Measurements from ENCODE around the gene CFAP20DC. TPM values are rescaled to one million over a fixed set of nuclear protein-coding genes. Genes with fewer than 3 reads are reported as not detected.

Gene CFAP20DC
- total and polyA plus RNA-seq, 2 of the 8 experiments (the other 6 are each of a cell fraction or from before 2014, with no cell fraction given) = 2.2 to 2.8 TPM

- H2AK5ac ChIP-seq (ENCODE audit: low read depth, low read length) = no peak overlapping the region
- TF ChIP-seq EZH2 (IDR thresholded peaks at IDR 0.05; ENCODE audit: low read depth, low read length, severe bottlenecking) = no peak
- no peak for TF ChIP-seq TCF12 (IDR thresholded peaks at IDR 0.05; ENCODE audit: low read depth, low read length)
- no peak for TF ChIP-seq E2F6 (IDR thresholded peaks at IDR 0.05)
- no peak for TF ChIP-seq TEAD4 (IDR thresholded peaks at IDR 0.05; ENCODE audit: low read depth, low read length)
- TF ChIP-seq POLR2A (IDR thresholded peaks at IDR 0.05; ENCODE audit: control extremely low read depth in 1 of 2, low read depth in 2 of 2, low read length in 2 of 2) = no peak
- no peak for TF ChIP-seq RAD21 (IDR thresholded peaks at IDR 0.05 in 1 of 2, conservative IDR thresholded peaks at IDR 0.05 in 1 of 2; ENCODE audit: low read depth in 2 of 2, low read length in 2 of 2)
- TF ChIP-seq CHD1 (IDR thresholded peaks at IDR 0.05; ENCODE audit: low read depth, low read length) = no peak
- no peak for TF ChIP-seq RFX5 (IDR thresholded peaks at IDR 0.05; ENCODE audit: borderline replicate concordance, low read depth, low read length)
- no peak for TF ChIP-seq RNF2 (IDR thresholded peaks at IDR 0.05; ENCODE audit: borderline replicate concordance, low read depth, low read length, missing control alignments, poor library complexity, severe bottlenecking)
- no peak overlapping the region for H4K5ac ChIP-seq (ENCODE audit: insufficient read length, low read depth, low read length)
- ChIA-PET CTCF (ENCODE audit: partially characterized antibody) (no interaction called here), POLR2A (ENCODE audit: partially characterized antibody) (no interaction called here)
- no peak overlapping the region for H3K4me3 ChIP-seq (ENCODE audit: extremely low read depth in 1 of 4, insufficient read depth in 2 of 4, low read depth in 3 of 4, low read length in 4 of 4)
- DNase-seq (ENCODE audit: low read depth in 1 of 2, low spot score in 2 of 2) (no peak), FAIRE-seq (no peak)
- H3K56ac ChIP-seq (replicated peaks; ENCODE audit: insufficient read length, low read depth, low read length) = no peak overlapping the region
- no peak overlapping the region for H3K23ac ChIP-seq (ENCODE audit: insufficient read length)
- H2BK12ac ChIP-seq (ENCODE audit: low read depth, low read length) = no peak overlapping the region
- no peak overlapping the region for H4K8ac ChIP-seq (ENCODE audit: extremely low read depth, insufficient read depth, low read length)
- no peak overlapping the region for H3K14ac ChIP-seq (ENCODE audit: insufficient read length)
- no peaks in the 10 kb centered on the region; a peak in 1 of 7 replicates for H3K4me1 ChIP-seq (replicated peaks in 1 of 4; ENCODE audit: control insufficient read depth in 3 of 4, insufficient read depth in 4 of 4, low read length in 3 of 4)
- H3K27me3 ChIP-seq (replicated peaks in 1 of 4; ENCODE audit: control insufficient read depth in 3 of 4, extremely low read depth in 1 of 4, insufficient read depth in 3 of 4, low read length in 3 of 4) = no peaks in the 10 kb centered on the region
- H3K23me2 ChIP-seq (ENCODE audit: low read depth, low read length) = no peaks in the 10 kb centered on the region
- H3K4me2 ChIP-seq (ENCODE audit: insufficient read depth in 1 of 2, low read depth in 2 of 2, low read length in 2 of 2) = no peak overlapping the region
- no peaks in the 10 kb centered on the region for H4K20me1 ChIP-seq (replicated peaks in 1 of 2; ENCODE audit: control insufficient read depth in 1 of 2, insufficient read depth in 2 of 2, low read length in 2 of 2)
- H3K79me1 ChIP-seq (ENCODE audit: low read depth, low read length) = no peaks in the 10 kb centered on the region
- H2AFZ ChIP-seq (ENCODE audit: low read length) = no peak overlapping the region
- no peak overlapping the region for H3K4ac ChIP-seq (replicated peaks; ENCODE audit: insufficient read length, low read depth, low read length)
- H3K18ac ChIP-seq (ENCODE audit: extremely low read depth, low read length) = no peak overlapping the region
- H3K36me3 ChIP-seq (ENCODE audit: control insufficient read depth in 2 of 4, insufficient read depth in 4 of 4, low read length in 3 of 4) = no peaks in the 10 kb centered on the region
- no peak overlapping the region for H3K27ac ChIP-seq (ENCODE audit: low read depth, low read length)
- no peak overlapping the region for H2BK15ac ChIP-seq (ENCODE audit: low read length)
- H4K91ac ChIP-seq (replicated peaks; ENCODE audit: insufficient read length, low read length) = no peak overlapping the region
- H3K9me3 ChIP-seq (ENCODE audit: insufficient read depth in 2 of 2, low read depth in 1 of 2, low read length in 1 of 2) = no peaks in the 10 kb centered on the region
- H2BK20ac ChIP-seq (ENCODE audit: low read length) = no peak overlapping the region
- no peak overlapping the region for H2BK120ac ChIP-seq (replicated peaks; ENCODE audit: low read depth, low read length)
- no peaks in the 10 kb centered on the region for H3K79me2 ChIP-seq (ENCODE audit: control insufficient read depth in 1 of 2, insufficient read depth in 2 of 2, low read length in 2 of 2)
- WGBS, 2 experiments (ENCODE audit: extremely low coverage in 1 of 2, insufficient coverage in 1 of 2, insufficient read length in 1 of 2, insufficient replicate concordance in 2 of 2, low coverage in 1 of 2, low lambda C conversion rate in 2 of 2, missing lambda C conversion rate in 1 of 2) = 93% methylated on average over 1 of the region's 1 CpG; no CpG with 5 or more reads in 1 of the 2 experiments
- H3K9ac ChIP-seq (replicated peaks in 1 of 4; ENCODE audit: extremely low read depth in 1 of 4, low read depth in 3 of 4, low read length in 3 of 4) = no peak overlapping the region
- H2BK5ac ChIP-seq (ENCODE audit: low read depth, low read length) = no peak overlapping the region
Observed at GRCh38 chr3:59084583-59084982, 34.8 kb upstream of the CFAP20DC start.

Measured in H1 (cell line).